ENCODE data around the gene DNAJB9. TPM values are rescaled to one million over a fixed set of nuclear protein-coding genes. Genes with fewer than 3 reads are reported as not detected.
"Not testable (repeated sequence)": the region's sequence is repeated elsewhere in the genome, so short reads cannot be mapped to it uniquely, and the experiment has no call there.

The DNAJB9 gene
- total RNA-seq, 2 donors from 2014 or later = 26.0 to 55.8 TPM

DNA sequence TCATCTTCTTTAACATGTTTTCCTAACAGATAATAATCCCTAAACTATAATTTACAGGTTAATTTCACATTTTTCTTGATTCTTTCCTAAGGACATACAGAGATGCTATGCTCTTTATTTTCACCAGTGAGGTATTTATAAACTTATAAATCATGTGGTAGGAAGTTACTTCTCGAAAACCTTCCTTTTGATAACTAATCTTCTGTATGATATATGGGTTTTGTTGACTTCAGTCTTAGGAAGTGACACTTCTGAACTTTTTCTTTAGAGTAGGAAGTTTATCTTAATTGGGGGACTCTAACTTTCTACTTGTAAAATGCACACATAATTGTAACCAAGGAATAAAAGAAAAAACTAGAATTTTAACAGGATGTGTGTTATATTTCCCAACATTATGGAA lies 33.9 kb upstream of the DNAJB9 start:
- H3K4me1 ChIP-seq = no peaks in the 10 kb centered on the region
- no peak for DNase-seq
- intact Hi-C loops (cut with DNase I) = no loop called here
- H3K9me3 ChIP-seq = no peaks in the 10 kb centered on the region
- 62 to 71% methylated on average over 1 of the region's 1 CpG for WGBS, 2 donors
- no peak overlapping the region for H3K27ac ChIP-seq
- ATAC-seq = no peak
- TF ChIP-seq POLR2A (IDR thresholded peaks at IDR 0.05) = no peak
- TF ChIP-seq, protein P1, sequence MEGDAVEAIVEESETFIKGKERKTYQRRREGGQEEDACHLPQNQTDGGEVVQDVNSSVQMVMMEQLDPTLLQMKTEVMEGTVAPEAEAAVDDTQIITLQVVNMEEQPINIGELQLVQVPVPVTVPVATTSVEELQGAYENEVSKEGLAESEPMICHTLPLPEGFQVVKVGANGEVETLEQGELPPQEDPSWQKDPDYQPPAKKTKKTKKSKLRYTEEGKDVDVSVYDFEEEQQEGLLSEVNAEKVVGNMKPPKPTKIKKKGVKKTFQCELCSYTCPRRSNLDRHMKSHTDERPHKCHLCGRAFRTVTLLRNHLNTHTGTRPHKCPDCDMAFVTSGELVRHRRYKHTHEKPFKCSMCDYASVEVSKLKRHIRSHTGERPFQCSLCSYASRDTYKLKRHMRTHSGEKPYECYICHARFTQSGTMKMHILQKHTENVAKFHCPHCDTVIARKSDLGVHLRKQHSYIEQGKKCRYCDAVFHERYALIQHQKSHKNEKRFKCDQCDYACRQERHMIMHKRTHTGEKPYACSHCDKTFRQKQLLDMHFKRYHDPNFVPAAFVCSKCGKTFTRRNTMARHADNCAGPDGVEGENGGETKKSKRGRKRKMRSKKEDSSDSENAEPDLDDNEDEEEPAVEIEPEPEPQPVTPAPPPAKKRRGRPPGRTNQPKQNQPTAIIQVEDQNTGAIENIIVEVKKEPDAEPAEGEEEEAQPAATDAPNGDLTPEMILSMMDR (IDR thresholded peaks at IDR 0.05) = no peak
- no peaks in the 10 kb centered on the region for H3K27me3 ChIP-seq
- H3K36me3 ChIP-seq (replicated peaks in 1 of 2; ENCODE audit: insufficient read depth in 1 of 2, low read depth in 2 of 2) = no peaks in the 10 kb centered on the region
- no peak overlapping the region for H3K4me3 ChIP-seq

DNA sequence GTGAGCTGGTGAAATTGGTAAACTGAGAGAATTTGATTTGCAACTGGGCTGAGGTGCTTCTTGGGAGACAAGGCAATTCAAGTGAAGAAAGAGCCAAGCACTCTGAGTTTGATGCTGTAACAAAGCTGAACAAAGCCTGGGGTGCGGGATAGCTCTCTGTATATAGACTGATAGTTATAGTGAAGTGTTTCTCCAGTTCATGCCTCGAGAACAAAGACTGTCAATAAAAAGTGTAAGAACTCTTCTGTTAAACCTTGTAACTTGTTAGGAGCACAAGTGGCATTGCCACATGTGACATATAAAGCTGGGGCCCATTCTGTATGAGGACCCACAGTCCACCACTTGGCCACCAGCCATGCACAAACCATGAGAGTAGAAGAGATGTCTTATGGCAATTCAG lies 32.4 kb upstream of the DNAJB9 start:
- no peaks in the 10 kb centered on the region for H3K27me3 ChIP-seq
- 79 to 80% methylated on average over 2 of the region's 2 CpGs for WGBS, 2 donors
- ATAC-seq = no peak
- intact Hi-C loops (cut with DNase I) = no loop called here
- no peak for DNase-seq
- no peak overlapping the region for H3K27ac ChIP-seq
- no peak overlapping the region for H3K4me3 ChIP-seq
- no peaks in the 10 kb centered on the region for H3K9me3 ChIP-seq
- TF ChIP-seq, protein P1 (IDR thresholded peaks at IDR 0.05) = no peak
- no peak for TF ChIP-seq POLR2A (IDR thresholded peaks at IDR 0.05)
- no peaks in the 10 kb centered on the region for H3K4me1 ChIP-seq
- no peaks in the 10 kb centered on the region for H3K36me3 ChIP-seq (replicated peaks in 1 of 2; ENCODE audit: insufficient read depth in 1 of 2, low read depth in 2 of 2)

DNA sequence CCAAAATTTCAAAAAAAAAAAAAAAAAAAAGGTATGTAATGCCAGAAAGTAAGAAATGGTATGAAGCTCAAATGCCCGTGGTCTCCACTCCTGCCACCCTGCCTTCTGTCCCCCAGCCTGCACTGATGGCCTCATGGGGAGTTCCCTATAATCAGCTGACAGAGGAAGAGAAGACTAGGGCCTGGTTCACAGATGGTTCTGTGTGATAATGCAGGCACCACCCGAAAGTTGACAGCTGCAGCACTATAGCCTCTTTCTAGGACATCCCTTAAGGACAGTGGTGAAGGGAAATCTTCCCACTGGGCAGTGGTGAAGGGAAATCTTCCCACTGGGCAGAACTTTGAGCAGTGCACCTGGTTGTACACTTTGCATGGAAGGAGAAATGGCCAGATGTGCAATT lies 31.4 kb upstream of the DNAJB9 start:
- H3K9me3 ChIP-seq; H3K27ac ChIP-seq; intact Hi-C loops (cut with DNase I); H3K4me3 ChIP-seq; H3K4me1 ChIP-seq; H3K36me3 ChIP-seq (replicated peaks in 1 of 2; ENCODE audit: insufficient read depth in 1 of 2, low read depth in 2 of 2); DNase-seq; H3K27me3 ChIP-seq; ATAC-seq: not testable (repeated sequence)
- 75 to 78% methylated on average over 2 of the region's 2 CpGs for WGBS, 2 donors

DNA sequence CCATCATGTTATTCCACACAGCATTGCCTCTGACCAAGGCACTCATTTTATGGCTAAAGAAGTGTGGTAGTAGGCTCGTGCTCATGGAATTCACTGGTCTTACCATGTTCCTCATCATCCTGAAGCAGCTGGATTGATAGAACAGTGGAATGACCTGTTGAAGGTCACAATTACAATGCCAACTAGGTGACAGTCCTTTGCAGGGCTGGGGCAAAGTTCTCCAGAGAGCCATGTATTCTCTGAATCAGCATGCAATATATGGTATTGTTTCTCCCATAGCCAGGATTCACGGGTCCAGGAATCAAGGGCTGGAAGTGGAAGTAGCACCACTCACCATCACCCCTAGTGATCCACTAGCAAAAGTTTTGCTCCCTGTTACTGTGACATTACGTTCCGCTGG lies 31.0 kb upstream of the DNAJB9 start:
- H3K27ac ChIP-seq; H3K4me1 ChIP-seq; ATAC-seq; H3K36me3 ChIP-seq (replicated peaks in 1 of 2; ENCODE audit: insufficient read depth in 1 of 2, low read depth in 2 of 2); DNase-seq; intact Hi-C loops (cut with DNase I); H3K27me3 ChIP-seq; H3K9me3 ChIP-seq; H3K4me3 ChIP-seq: not testable (repeated sequence)
- 85 to 88% methylated on average over 4 of the region's 4 CpGs for WGBS, 2 donors

DNA sequence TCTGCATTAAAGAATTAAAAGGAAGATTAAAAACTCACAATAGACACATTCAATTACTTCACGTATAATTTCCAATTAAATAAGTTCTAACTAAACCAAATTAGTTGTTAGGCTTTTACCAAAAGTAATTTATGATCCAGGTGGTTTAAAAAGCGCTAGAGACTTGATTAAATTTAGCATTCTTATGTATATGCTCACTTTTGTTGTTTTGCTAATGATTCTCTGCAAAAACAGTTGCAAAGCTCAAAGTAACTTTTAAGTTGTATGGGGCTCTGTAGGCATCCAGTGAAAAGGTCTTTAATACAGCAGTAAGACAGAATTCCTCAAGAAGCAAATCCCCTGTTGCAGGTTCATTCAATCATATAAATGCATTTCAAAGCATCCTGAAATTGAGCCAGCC lies 28.2 kb upstream of the DNAJB9 start:
- intact Hi-C loops (cut with DNase I) = no loop called here
- TF ChIP-seq, protein P1 (IDR thresholded peaks at IDR 0.05) = no peak
- TF ChIP-seq POLR2A (IDR thresholded peaks at IDR 0.05) = no peak
- H3K4me3 ChIP-seq = no peak overlapping the region
- H3K27ac ChIP-seq = no peak overlapping the region
- H3K4me1 ChIP-seq = no peaks in the 10 kb centered on the region
- ATAC-seq (no peak), DNase-seq (no peak)
- no peaks in the 10 kb centered on the region for H3K36me3 ChIP-seq (replicated peaks in 1 of 2; ENCODE audit: insufficient read depth in 1 of 2, low read depth in 2 of 2)
- no peaks in the 10 kb centered on the region for H3K9me3 ChIP-seq
- H3K27me3 ChIP-seq = no peaks in the 10 kb centered on the region
- 82 to 85% methylated on average over 2 of the region's 2 CpGs for WGBS, 2 donors

DNA sequence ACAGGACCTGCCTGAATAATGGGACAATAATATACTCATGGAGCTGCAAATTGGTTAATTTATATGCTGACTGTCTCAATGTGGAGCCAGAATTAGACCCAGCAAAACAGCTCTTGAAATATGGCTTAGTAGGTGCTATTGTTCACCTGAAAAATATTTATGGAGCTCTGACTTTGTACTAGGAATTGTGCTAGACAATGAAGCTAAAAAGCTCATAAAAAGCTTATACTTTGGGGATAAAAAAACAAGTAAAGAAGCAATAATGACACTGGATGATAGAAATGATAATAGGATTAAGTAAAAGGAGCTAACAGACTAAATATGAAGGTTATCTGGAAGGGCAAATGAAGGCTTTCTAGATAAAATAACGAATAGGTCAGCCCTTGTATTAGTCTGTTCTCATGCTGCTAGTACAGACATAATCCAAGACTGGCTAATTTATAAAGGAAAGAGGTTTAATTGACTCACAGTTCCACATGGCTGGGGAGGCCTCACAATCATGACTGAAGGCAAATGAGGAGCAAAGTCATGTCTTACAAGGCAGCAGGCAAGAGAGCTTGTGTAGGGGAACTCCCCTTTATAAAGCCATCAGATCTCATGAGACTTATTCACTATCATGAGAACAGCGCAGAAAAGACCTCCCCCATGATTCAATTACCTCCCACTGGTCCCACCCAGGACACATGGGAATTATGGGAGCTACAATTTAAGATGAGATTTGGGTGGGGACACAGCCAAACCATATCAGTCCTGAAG lies 21.4 kb upstream of the DNAJB9 start:
- H3K27ac ChIP-seq; intact Hi-C loops (cut with DNase I); DNase-seq; ATAC-seq; H3K4me1 ChIP-seq; H3K27me3 ChIP-seq; H3K36me3 ChIP-seq (replicated peaks in 1 of 2; ENCODE audit: insufficient read depth in 1 of 2, low read depth in 2 of 2); H3K4me3 ChIP-seq; H3K9me3 ChIP-seq: not testable (repeated sequence)
- WGBS, 2 donors = 51 to 61% methylated on average over 2 of the region's 2 CpGs

DNA sequence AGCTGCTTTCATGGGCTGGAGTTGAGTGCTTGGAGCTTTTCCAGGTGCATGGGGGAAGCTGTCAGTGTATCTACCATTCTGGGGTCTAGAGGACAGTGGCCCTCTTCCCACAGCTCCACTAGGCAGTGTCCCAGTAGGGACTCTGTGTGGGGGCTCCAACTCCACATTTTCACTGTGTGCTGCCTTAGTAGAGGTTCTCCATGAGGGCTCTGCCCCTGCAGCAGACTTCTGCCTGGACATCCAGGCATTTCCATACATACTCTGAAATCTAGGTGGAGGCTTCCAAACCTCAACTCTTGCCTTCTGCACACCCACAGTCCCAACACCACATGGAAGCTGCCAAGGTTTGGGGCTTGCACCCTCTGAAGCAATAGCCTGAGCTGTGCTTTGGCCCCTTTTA lies 13.0 kb upstream of the DNAJB9 start:
- intact Hi-C loops (cut with DNase I); DNase-seq; H3K27me3 ChIP-seq; ATAC-seq; H3K36me3 ChIP-seq (replicated peaks in 1 of 2; ENCODE audit: insufficient read depth in 1 of 2, low read depth in 2 of 2); H3K9me3 ChIP-seq; H3K27ac ChIP-seq; H3K4me3 ChIP-seq; H3K4me1 ChIP-seq: not testable (repeated sequence)

Measured in body of pancreas (tissue), 4 donors.